GM13976 (cell line): ENCODE data around the gene LIMS2.

Experiments used
- DNase-seq: peaks from one replicate; pipeline ENCODE4 v3.0.0; 2012; ENCODE audit warnings: low spot score
- CTCF ChIP-seq: IDR thresholded peaks from 2 replicates; pipeline ENCODE4 v1.5.1; 2012; ENCODE audit warnings: borderline replicate concordance, mild to moderate bottlenecking; ENCODE audit not compliant: insufficient read depth; ENCODE audit errors: extremely low read depth, missing control alignments, control extremely low read depth
- in situ Hi-C: fragments of 300-500 bp; cut with MboI; formaldehyde crosslinking; loops from one replicate; pipeline ENCODE4 v1.12.0; 2022; ENCODE audit warnings: low sequenced_read_pairs, mixed read lengths, inconsistent platforms; ENCODE audit not compliant: unreplicated experiment

LIMS2 gene

GRCh38 chr2:127649684-127650040 is 25.7 kb downstream of the LIMS2 start:
- peak; percentile 90 for DNase-seq
- in situ Hi-C loops = no loop called here
- peak; percentile 67 for TF ChIP-seq CTCF

- DNase-seq = no peak
- no peak for TF ChIP-seq CTCF
- in situ Hi-C loops = no loop called here
Observed at GRCh38 chr2:127649100-127649611, 26.2 kb downstream of the LIMS2 start.

GRCh38 chr2:127648321-127648720 is 27.0 kb downstream of the LIMS2 start:
- no peak for DNase-seq
- in situ Hi-C loops = no loop called here
- no peak for TF ChIP-seq CTCF

- no peak for DNase-seq
- TF ChIP-seq CTCF = no peak
- in situ Hi-C loops = no loop called here
Observed at GRCh38 chr2:127647242-127648190, 27.8 kb downstream of the LIMS2 start.

GRCh38 chr2:127646487-127647241 is 28.7 kb downstream of the LIMS2 start:
- no peak for DNase-seq
- no peak for TF ChIP-seq CTCF
- in situ Hi-C loops = no loop called here

- in situ Hi-C loops = no loop called here
Observed at GRCh38 chr2:127645395-127646291, 29.7 kb downstream of the LIMS2 start, which contains the start of gene GPR17. Gene GPR17, plus strand, starts transcription at chr2:127646153. Its CDS starts 4,583 bp downstream, at chr2:127650736.

More at GRCh38 chr2:127645395-127646291, 29.7 kb downstream of the LIMS2 start, which contains the start of gene GPR17:
- DNase-seq = no peak
- no peak for TF ChIP-seq CTCF
